K562 (cell line): ENCODE data around the gene ZSCAN26. TPM values are rescaled to one million over a fixed set of nuclear protein-coding genes. Genes with fewer than 3 reads are reported as not detected.
A peak's percentile ranks its signal among the peaks of the same experiment; 100 is the strongest.

Source experiments
- ADNP ChIP-seq: fragments of 200-800 bp; sonication (Bioruptor generic); IDR thresholded peaks from 2 replicates; pipeline ENCODE4 v1.6.1; 2016; ENCODE audit warnings: missing genetic modification characterization, missing compliant biosample characterization
- ESRRA ChIP-seq: fragments of 450-650 bp; IDR thresholded peaks from 2 replicates; pipeline ENCODE4 v1.6.1; 2014; ENCODE audit warnings: low read depth, mild to moderate bottlenecking, moderate library complexity, borderline replicate concordance
- HIVEP1 ChIP-seq: fragments of 250-450 bp; sonication (Bioruptor Pico); IDR thresholded peaks from 2 replicates; pipeline ENCODE4 v1.4.0; 2020; ENCODE audit warnings: mild to moderate bottlenecking
- ILF3 ChIP-seq: fragments of 450-650 bp; IDR thresholded peaks from 2 replicates; pipeline ENCODE4 v1.6.1; 2018; ENCODE audit warnings: antibody characterized with exemption, mild to moderate bottlenecking, moderate library complexity, borderline replicate concordance
- MYNN ChIP-seq, 2 experiments: sonication (generic); formaldehyde crosslinking in 1 of 2; IDR thresholded peaks; 2 replicates each; pipeline versions ENCODE4 v1.5.0 to v1.6.1; 2016 to 2020; ENCODE audit warnings: antibody characterized with exemption in 1 of 2, missing genetic modification reagents in 1 of 2
- NFE2L1 ChIP-seq: fragments of 450-650 bp; IDR thresholded peaks from 2 replicates; pipeline ENCODE4 v1.6.1; 2016; ENCODE audit warnings: missing genetic modification characterization, low read depth, mild to moderate bottlenecking, missing compliant biosample characterization, moderate library complexity, borderline replicate concordance
- NR2C2 ChIP-seq, 2 experiments: fragments of 200-800 bp in 1 of 2; sonication (Bioruptor generic) in 1 of 2; sonication (generic) in 1 of 2; formaldehyde crosslinking in 1 of 2; IDR thresholded peaks; 2 replicates each; pipeline versions ENCODE4 v1.6.1 to v1.8.0; 2016 to 2022; ENCODE audit warnings: mild to moderate bottlenecking in 1 of 2, missing compliant biosample characterization in 1 of 2, missing genetic modification characterization in 1 of 2, missing genetic modification reagents in 1 of 2
- NR3C1 ChIP-seq: sonication (generic); formaldehyde crosslinking; IDR thresholded peaks from 2 replicates; pipeline ENCODE4 v1.8.1; 2022; ENCODE audit warnings: missing genetic modification reagents
- POLR2A ChIP-seq: fragments of 450-650 bp; conservative IDR thresholded peaks from 2 replicates; pipeline ENCODE4 v1.6.1; 2016
- POLR2AphosphoS5 ChIP-seq: IDR thresholded peaks from 2 replicates; pipeline ENCODE4 v1.6.1; 2011; ENCODE audit warnings: mild to moderate bottlenecking, low read depth, low read length, moderate library complexity; ENCODE audit not compliant: control insufficient read depth, insufficient read depth
- SRSF3 ChIP-seq: fragments of 200-400 bp; formaldehyde crosslinking; IDR thresholded peaks from 2 replicates; pipeline ENCODE4 v1.6.1; 2016; ENCODE audit warnings: mild to moderate bottlenecking, low read length, moderate library complexity; ENCODE audit not compliant: insufficient read depth
- TRIM25 ChIP-seq: fragments of 450-650 bp; IDR thresholded peaks from 2 replicates; pipeline ENCODE4 v1.7.0; 2016; ENCODE audit warnings: borderline replicate concordance
- ZC3H4 ChIP-seq: sonication (generic); formaldehyde crosslinking; IDR thresholded peaks from 2 replicates; pipeline ENCODE4 v1.9.0; 2021; ENCODE audit warnings: missing genetic modification reagents, borderline replicate concordance
- ZNF695 ChIP-seq: fragments of 450-650 bp; formaldehyde crosslinking; IDR thresholded peaks from 2 replicates; pipeline ENCODE4 v1.4.0; 2020; ENCODE audit warnings: mild to moderate bottlenecking, moderate library complexity
- polyA plus RNA-seq, 8 experiments: library from polyadenylated mRNA; depleted of rRNA in 4 of 8; stranded (reverse) in 5 of 8; unstranded in 3 of 8; fragments of >200 nt; fragmentation: Nextera tagmentation in 2 of 8; fragmentation: Illumina TruSeq in 1 of 8; extraction: Ambion mirVana in 2 of 8; extraction: Trizol in 1 of 8; gene quantifications; 2 replicates each; pipeline versions ENCODE4 v1.2.1 to v1.2.3, GENCODE V29; 2011 to 2014; ENCODE audit warnings: inconsistent platforms in 1 of 8, missing spikeins in 1 of 8
- total RNA-seq, 7 experiments: library from RNA; depleted of rRNA in 6 of 7; stranded (reverse); fragments of >200 nt in 6 of 7; fragmentation: Illumina TruSeq in 2 of 7; extraction: Trizol in 2 of 7; gene quantifications; 2 replicates each; pipeline versions ENCODE4 v1.2.1 to v1.2.3, GENCODE V29; 2011 to 2021; ENCODE audit warnings: low replicate concordance in 1 of 7
- TF ChIP-seq, protein P1 (sequence below): fragments of 200-800 bp; sonication (Bioruptor generic); IDR thresholded peaks from 2 replicates; pipeline ENCODE4 v1.6.1; 2017; ENCODE audit warnings: missing genetic modification characterization, missing compliant biosample characterization
- TF ChIP-seq, protein P2 (sequence below): fragments of 250-450 bp; sonication (Bioruptor Pico); IDR thresholded peaks from 2 replicates; pipeline ENCODE4 v1.4.0; 2020; ENCODE audit warnings: mild to moderate bottlenecking
- TF ChIP-seq, protein P3 (sequence below): fragments of 450-650 bp; IDR thresholded peaks from 2 replicates; pipeline ENCODE4 v1.6.1; 2018; ENCODE audit not compliant: partially characterized antibody

Gene ZSCAN26
- total and polyA plus RNA-seq, 9 of the 15 experiments (the other 6 are each of a cell fraction or from before 2014, with no cell fraction given) = 5.9 to 14.2 (median 10.5) TPM

DNA sequence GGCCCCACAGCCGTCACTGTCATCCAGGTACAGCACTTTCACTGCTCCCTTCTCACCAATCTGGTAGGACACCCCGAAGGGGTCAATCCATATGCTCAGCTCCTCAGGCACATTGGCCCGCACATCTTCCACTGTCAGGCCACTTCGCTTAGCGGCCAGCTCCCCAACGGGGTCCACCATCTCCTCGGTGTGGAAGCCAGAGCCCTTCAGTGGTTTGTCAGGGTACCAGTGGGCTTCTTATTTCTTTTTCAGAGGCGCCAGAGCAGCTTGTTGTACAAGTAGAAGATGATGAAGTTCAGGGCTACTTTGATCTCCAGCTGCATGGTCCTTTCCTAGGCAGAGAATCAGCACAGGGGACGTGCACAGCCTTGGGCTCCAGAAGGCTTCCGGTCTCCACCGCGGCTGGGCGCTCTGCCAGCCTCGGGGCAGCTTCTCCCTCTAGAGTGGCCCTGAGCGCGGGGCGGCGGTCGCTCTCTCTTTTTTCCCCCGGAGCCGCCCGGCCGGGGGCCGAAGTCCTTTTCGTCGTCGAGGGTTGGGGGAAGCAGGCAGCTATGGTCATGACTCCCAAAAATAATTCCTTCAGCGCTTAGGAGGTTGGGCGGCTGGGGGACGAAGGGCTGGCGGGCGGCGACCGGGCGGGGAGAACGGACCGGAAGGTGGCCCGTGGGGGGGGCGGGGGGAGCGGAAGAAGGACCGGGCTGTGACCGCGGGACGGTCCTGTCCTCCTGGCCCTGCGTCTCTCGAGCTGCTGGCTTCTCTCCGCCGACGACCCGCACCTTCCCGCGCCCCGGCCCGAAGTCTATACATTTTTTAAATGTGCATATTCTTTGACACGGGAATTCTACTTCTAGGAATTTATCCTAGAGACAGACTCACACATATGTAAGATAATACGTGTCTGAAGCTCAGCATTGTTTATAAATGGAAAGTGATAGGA, 48.4 kb upstream of the ZSCAN26 start (continued):
- no peak for TF ChIP-seq TRIM25
- TF ChIP-seq ZC3H4 (CRISPR knock-in tag) = no peak
- TF ChIP-seq ESRRA = no peak
- TF ChIP-seq NR3C1 (CRISPR knock-in tag) = no peak
- TF ChIP-seq, protein P1, sequence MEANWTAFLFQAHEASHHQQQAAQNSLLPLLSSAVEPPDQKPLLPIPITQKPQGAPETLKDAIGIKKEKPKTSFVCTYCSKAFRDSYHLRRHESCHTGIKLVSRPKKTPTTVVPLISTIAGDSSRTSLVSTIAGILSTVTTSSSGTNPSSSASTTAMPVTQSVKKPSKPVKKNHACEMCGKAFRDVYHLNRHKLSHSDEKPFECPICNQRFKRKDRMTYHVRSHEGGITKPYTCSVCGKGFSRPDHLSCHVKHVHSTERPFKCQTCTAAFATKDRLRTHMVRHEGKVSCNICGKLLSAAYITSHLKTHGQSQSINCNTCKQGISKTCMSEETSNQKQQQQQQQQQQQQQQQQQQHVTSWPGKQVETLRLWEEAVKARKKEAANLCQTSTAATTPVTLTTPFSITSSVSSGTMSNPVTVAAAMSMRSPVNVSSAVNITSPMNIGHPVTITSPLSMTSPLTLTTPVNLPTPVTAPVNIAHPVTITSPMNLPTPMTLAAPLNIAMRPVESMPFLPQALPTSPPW (CRISPR knock-in tag) = peak; percentile 100
- no peak for TF ChIP-seq NFE2L1 (tag)
- TF ChIP-seq, protein P2, sequence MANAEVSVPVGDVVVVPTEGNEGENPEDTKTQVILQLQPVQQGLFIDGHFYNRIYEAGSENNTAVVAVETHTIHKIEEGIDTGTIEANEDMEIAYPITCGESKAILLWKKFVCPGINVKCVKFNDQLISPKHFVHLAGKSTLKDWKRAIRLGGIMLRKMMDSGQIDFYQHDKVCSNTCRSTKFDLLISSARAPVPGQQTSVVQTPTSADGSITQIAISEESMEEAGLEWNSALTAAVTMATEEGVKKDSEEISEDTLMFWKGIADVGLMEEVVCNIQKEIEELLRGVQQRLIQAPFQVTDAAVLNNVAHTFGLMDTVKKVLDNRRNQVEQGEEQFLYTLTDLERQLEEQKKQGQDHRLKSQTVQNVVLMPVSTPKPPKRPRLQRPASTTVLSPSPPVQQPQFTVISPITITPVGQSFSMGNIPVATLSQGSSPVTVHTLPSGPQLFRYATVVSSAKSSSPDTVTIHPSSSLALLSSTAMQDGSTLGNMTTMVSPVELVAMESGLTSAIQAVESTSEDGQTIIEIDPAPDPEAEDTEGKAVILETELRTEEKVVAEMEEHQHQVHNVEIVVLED (CRISPR knock-in tag) = peak; percentile 39; the same call in 1 of the 2 replicates
- TF ChIP-seq, protein P3, sequence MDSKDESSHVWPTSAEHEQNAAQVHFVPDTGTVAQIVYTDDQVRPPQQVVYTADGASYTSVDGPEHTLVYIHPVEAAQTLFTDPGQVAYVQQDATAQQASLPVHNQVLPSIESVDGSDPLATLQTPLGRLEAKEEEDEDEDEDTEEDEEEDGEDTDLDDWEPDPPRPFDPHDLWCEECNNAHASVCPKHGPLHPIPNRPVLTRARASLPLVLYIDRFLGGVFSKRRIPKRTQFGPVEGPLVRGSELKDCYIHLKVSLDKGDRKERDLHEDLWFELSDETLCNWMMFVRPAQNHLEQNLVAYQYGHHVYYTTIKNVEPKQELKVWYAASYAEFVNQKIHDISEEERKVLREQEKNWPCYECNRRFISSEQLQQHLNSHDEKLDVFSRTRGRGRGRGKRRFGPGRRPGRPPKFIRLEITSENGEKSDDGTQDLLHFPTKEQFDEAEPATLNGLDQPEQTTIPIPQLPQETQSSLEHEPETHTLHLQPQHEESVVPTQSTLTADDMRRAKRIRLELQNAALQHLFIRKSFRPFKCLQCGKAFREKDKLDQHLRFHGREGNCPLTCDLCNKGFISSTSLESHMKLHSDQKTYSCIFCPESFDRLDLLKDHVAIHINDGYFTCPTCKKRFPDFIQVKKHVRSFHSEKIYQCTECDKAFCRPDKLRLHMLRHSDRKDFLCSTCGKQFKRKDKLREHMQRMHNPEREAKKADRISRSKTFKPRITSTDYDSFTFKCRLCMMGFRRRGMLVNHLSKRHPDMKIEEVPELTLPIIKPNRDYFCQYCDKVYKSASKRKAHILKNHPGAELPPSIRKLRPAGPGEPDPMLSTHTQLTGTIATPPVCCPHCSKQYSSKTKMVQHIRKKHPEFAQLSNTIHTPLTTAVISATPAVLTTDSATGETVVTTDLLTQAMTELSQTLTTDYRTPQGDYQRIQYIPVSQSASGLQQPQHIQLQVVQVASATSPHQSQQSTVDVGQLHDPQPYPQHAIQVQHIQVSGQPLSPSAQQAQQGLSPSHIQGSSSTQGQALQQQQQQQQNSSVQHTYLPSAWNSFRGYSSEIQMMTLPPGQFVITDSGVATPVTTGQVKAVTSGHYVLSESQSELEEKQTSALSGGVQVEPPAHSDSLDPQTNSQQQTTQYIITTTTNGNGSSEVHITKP = no peak
- TF ChIP-seq ILF3 = no peak
- peak; percentile 51; the same call in 1 of the 2 replicates for TF ChIP-seq MYNN (IDR thresholded peaks at IDR 0.05)
- no peak for TF ChIP-seq MYNN (CRISPR knock-in tag; IDR thresholded peaks at IDR 0.05)
- no peak for TF ChIP-seq NR2C2 (CRISPR knock-in tag; IDR thresholded peaks at IDR 0.05)
- peak; percentile 74; the same call in 1 of the 2 replicates for TF ChIP-seq NR2C2 (tag; IDR thresholded peaks at IDR 0.05)
- no peak for TF ChIP-seq SRSF3
- peak; percentile 72; the same call in 1 of the 2 replicates for TF ChIP-seq POLR2AphosphoS5
- TF ChIP-seq POLR2A = peak; percentile 82
- no peak for TF ChIP-seq ZNF695 (CRISPR knock-in tag)
- TF ChIP-seq ADNP (tag) = no peak
- TF ChIP-seq HIVEP1 (CRISPR knock-in tag) = no peak
